Hepatocyte (in vitro differentiated cells): ENCODE results near the gene LNX1. TPM values are rescaled to one million over a fixed set of nuclear protein-coding genes. Genes with fewer than 3 reads are reported as not detected.

ENCODE experiments used
- DNase-seq: peaks from one replicate; pipeline ENCODE4 v3.0.0-alpha.2; 2016; ENCODE audit warnings: low spot score
- H2AFZ ChIP-seq: fragments of 200-600 bp; sonication (generic); 2 replicates; pipeline ENCODE4 v1.6.0; 2016; ENCODE audit warnings: antibody characterized with exemption, mild to moderate bottlenecking
- H3K27ac ChIP-seq: fragments of 200-600 bp; sonication (generic); 2 replicates; pipeline ENCODE4 v1.5.1; 2016; ENCODE audit warnings: mild to moderate bottlenecking
- H3K27me3 ChIP-seq: fragments of 200-600 bp; sonication (generic); 2 replicates; pipeline ENCODE4 v1.6.1; 2016
- H3K36me3 ChIP-seq: fragments of 200-600 bp; sonication (generic); replicated peaks from 2 replicates; pipeline ENCODE4 v1.5.1; 2016; ENCODE audit warnings: low read depth; ENCODE audit not compliant: insufficient read depth
- H3K4me1 ChIP-seq: fragments of 200-600 bp; sonication (generic); 2 replicates; pipeline ENCODE4 v1.5.1; 2016; ENCODE audit warnings: mild to moderate bottlenecking, moderate library complexity; ENCODE audit not compliant: insufficient read depth
- H3K4me2 ChIP-seq: fragments of 200-600 bp; sonication (generic); 2 replicates; pipeline ENCODE4 v1.6.0; 2016
- H3K4me3 ChIP-seq: fragments of 200-600 bp; sonication (generic); 2 replicates; pipeline ENCODE4 v1.5.1; 2016; ENCODE audit warnings: mild to moderate bottlenecking
- H3K79me2 ChIP-seq: fragments of 200-600 bp; sonication (generic); 2 replicates; pipeline ENCODE4 v1.6.0; 2017; ENCODE audit warnings: mild to moderate bottlenecking
- H3K9me2 ChIP-seq: fragments of 200-600 bp; sonication (generic); replicated peaks from 2 replicates; pipeline ENCODE4 v1.6.0; 2017; ENCODE audit warnings: mild to moderate bottlenecking; ENCODE audit not compliant: insufficient read depth
- H3K9me3 ChIP-seq: fragments of 200-600 bp; sonication (generic); 2 replicates; pipeline ENCODE4 v1.5.1; 2016; ENCODE audit warnings: low read depth, mild to moderate bottlenecking
- H4K20me1 ChIP-seq: fragments of 200-600 bp; sonication (generic); 2 replicates; pipeline ENCODE4 v1.6.0; 2016; ENCODE audit warnings: mild to moderate bottlenecking; ENCODE audit not compliant: insufficient read depth, poor library complexity, severe bottlenecking
- CTCF ChIP-seq: fragments of 200-600 bp; sonication (generic); IDR thresholded peaks from 2 replicates; pipeline ENCODE4 v1.5.1; 2016; ENCODE audit warnings: antibody characterized with exemption, mild to moderate bottlenecking; ENCODE audit not compliant: poor library complexity
- EZH2 ChIP-seq: fragments of 200-600 bp; sonication (generic); IDR thresholded peaks from 2 replicates; pipeline ENCODE4 v1.6.1; 2016; ENCODE audit warnings: antibody characterized with exemption, mild to moderate bottlenecking, borderline replicate concordance
- EZH2phosphoT487 ChIP-seq: fragments of 200-600 bp; sonication (generic); IDR thresholded peaks from one replicate; pipeline ENCODE4 v1.6.1; 2018; ENCODE audit warnings: antibody characterized with exemption, mild to moderate bottlenecking, low read depth, moderate library complexity; ENCODE audit not compliant: unreplicated experiment, severe bottlenecking
- WGBS: methylation state at CpG from one replicate; pipeline ENCODE4 v1.1.6; 2016; ENCODE audit warnings: low lambda C conversion rate; ENCODE audit errors: missing lambda C conversion rate; 5-methylcytosine and 5-hydroxymethylcytosine counted together
- polyA plus RNA-seq: library from polyadenylated mRNA; unstranded; fragments of >200 nt; fragmentation: Nextera tagmentation; extraction: Ambion mirVana; gene quantifications from 2 replicates; pipeline ENCODE4 v1.2.1, GENCODE V29; 2016
- total RNA-seq: library from RNA; depleted of rRNA; stranded (reverse); fragments of >200 nt; gene quantifications from 2 replicates; pipeline ENCODE4 v1.2.3, GENCODE V29; 2014

The LNX1 gene
- total and polyA plus RNA-seq, 2 experiments from 2014 or later: 8.4 to 16.7 TPM

DNA sequence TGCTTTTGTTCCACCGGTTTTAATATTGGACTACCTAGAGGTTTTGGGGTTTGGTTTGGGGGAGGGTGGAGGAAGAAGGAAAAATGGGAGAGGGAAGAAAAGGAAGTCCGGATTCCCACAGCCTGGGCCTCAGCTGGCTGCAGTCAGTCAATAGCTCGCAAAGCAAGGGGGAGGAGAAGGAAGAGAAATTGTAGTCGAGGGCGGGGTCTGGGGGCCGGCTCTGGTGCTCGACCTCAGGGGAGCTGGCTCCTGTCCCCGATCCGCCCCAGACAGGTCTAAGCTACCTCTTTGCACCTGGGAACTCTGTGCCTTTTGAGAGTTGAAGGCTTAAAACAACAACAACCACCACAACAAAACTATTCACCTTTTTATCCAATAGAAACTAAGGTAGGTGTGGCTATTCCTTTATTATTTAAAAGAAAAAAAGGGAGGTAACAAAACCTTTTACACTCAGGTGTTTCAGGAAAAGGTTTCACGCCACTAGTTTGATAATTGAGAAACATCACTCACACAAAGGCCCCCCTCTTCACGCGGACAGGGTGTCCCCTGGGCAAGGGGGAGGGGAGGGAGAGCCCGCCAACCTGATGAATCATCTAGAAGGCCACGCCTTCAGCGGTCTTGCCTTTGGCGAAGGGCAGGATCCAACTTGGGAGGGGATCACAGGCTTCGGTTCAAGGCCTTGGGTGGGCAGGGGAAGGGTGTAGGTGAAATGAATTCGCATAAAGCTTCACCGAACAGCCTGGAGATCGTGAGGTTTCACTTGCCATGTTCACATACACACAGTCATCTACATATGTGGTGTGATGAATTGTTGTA lies 1.6 kb upstream of the LNX1 start:
- WGBS: 11% methylated on average over 20 of the region's 20 CpGs
- no peaks in the 10 kb centered on the region for H3K9me2 ChIP-seq
- H3K27me3 ChIP-seq: no peaks in the 10 kb centered on the region
- H3K27ac ChIP-seq: peak overlapping the region; percentile 86
- peak overlapping the region; percentile 70 for H3K4me2 ChIP-seq
- TF ChIP-seq CTCF (no peak), EZH2 (no peak), EZH2phosphoT487 (no peak)
- H4K20me1 ChIP-seq: no peaks in the 10 kb centered on the region
- H2AFZ ChIP-seq: peak overlapping the region; percentile 55
- no peaks in the 10 kb centered on the region for H3K9me3 ChIP-seq
- no peaks in the 10 kb centered on the region for H3K36me3 ChIP-seq
- peak; percentile 87 for DNase-seq
- H3K4me1 ChIP-seq: peaks cover 27% of the 10 kb centered on the region
- H3K79me2 ChIP-seq: peaks cover 24% of the 10 kb centered on the region
- no peak overlapping the region for H3K4me3 ChIP-seq

DNA sequence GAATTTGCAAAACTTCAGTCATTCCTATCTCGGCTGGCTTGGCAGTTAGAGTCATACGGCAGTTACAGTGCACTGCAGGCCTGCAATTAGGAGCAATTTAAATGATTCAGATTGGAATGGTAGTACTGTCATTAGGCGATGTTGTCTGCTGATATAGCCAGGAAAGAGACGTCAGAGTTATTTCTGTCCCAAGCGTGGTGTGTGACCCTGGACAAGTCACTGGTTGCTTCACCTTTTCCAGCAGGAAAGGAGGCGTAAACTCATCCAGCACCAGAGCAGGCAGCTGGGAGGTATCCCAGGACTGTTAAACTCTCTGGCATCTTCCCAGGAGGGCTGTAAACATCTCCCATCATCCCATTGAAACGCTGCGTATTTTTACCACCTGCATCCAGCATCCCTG lies 836 bp upstream of the LNX1 start:
- Histone ChIP-seq H3K27ac (peak overlapping the region; percentile 86), H4K20me1 (no peaks in the 10 kb centered on the region), H3K4me1 (peaks cover 25% of the 10 kb centered on the region), H3K4me3 (no peak overlapping the region), H3K9me3 (no peaks in the 10 kb centered on the region), H3K36me3 (no peaks in the 10 kb centered on the region), H3K27me3 (no peaks in the 10 kb centered on the region), H3K4me2 (peak overlapping the region; percentile 70), H2AFZ (peak overlapping the region; percentile 55), H3K79me2 (peaks cover 26% of the 10 kb centered on the region), H3K9me2 (no peaks in the 10 kb centered on the region)
- 52% methylated on average over 8 of the region's 8 CpGs for WGBS
- peak; percentile 38 for DNase-seq
- no peak for TF ChIP-seq EZH2phosphoT487
- no peak for TF ChIP-seq EZH2
- no peak for TF ChIP-seq CTCF

- Histone ChIP-seq H3K9me3 (no peaks in the 10 kb centered on the region), H3K79me2 (peaks cover 38% of the 10 kb centered on the region), H3K4me3 (peak overlapping the region; percentile 59), H3K9me2 (no peaks in the 10 kb centered on the region), H4K20me1 (no peaks in the 10 kb centered on the region), H3K4me1 (peaks cover 32% of the 10 kb centered on the region), H2AFZ (peak overlapping the region; percentile 20), H3K4me2 (peak overlapping the region; percentile 72), H3K27me3 (no peaks in the 10 kb centered on the region), H3K27ac (peak overlapping the region; percentile 89), H3K36me3 (no peaks in the 10 kb centered on the region)
- no peak for TF ChIP-seq EZH2phosphoT487
- no peak for TF ChIP-seq EZH2
- TF ChIP-seq CTCF: no peak
- no peak for DNase-seq
- WGBS: 74% methylated on average over 2 of the region's 2 CpGs
These were observed 1.1 kb downstream of the LNX1 start for GRCh38 chr4:53590187-53590586.
